H9 (cell line): ENCODE results near the gene JAGN1. TPM values are rescaled to one million over a fixed set of nuclear protein-coding genes. Genes with fewer than 3 reads are reported as not detected.

Source experiments
- DNase-seq: peaks from one replicate; pipeline ENCODE4 v3.0.0-alpha.2; 2017
- H2AFZ ChIP-seq: one replicate; pipeline ENCODE4 v1.6.1; 2013; ENCODE audit warnings: mild to moderate bottlenecking, low read length, control low read depth, moderate library complexity
- H2AK5ac ChIP-seq: 2 replicates; pipeline ENCODE4 v1.6.1; 2013; ENCODE audit warnings: low read length, control low read depth, mixed read lengths; ENCODE audit not compliant: insufficient read length
- H2BK120ac ChIP-seq: one replicate; pipeline ENCODE4 v1.6.1; 2013; ENCODE audit warnings: low read depth, mild to moderate bottlenecking, low read length, control low read depth, inconsistent platforms; ENCODE audit not compliant: poor library complexity, severe bottlenecking
- H2BK12ac ChIP-seq: 2 replicates; pipeline ENCODE4 v1.6.1; 2013; ENCODE audit warnings: low read length, control low read depth, mixed read lengths, low read depth; ENCODE audit not compliant: insufficient read length
- H2BK15ac ChIP-seq: 2 replicates; pipeline ENCODE4 v1.6.1; 2013; ENCODE audit warnings: low read depth, low read length, control low read depth
- H2BK20ac ChIP-seq: one replicate; pipeline ENCODE4 v1.6.1; 2013; ENCODE audit warnings: low read depth, mild to moderate bottlenecking, low read length, control low read depth, inconsistent platforms; ENCODE audit not compliant: poor library complexity, severe bottlenecking
- H2BK5ac ChIP-seq: 2 replicates; pipeline ENCODE4 v1.6.1; 2013; ENCODE audit warnings: low read length, control low read depth, mixed read lengths; ENCODE audit not compliant: insufficient read length
- H3K14ac ChIP-seq: 2 replicates; pipeline ENCODE4 v1.6.1; 2013; ENCODE audit warnings: low read length, control low read depth; ENCODE audit not compliant: insufficient read depth
- H3K18ac ChIP-seq: 2 replicates; pipeline ENCODE4 v1.6.1; 2013; ENCODE audit warnings: low read depth, mild to moderate bottlenecking, mixed read lengths, low read length, control low read depth; ENCODE audit not compliant: insufficient read length
- H3K23ac ChIP-seq: 2 replicates; pipeline ENCODE4 v1.6.1; 2013; ENCODE audit warnings: low read length, control low read depth, mixed read lengths, low read depth; ENCODE audit not compliant: insufficient read length
- H3K23me2 ChIP-seq: 2 replicates; pipeline ENCODE4 v1.6.1; 2013; ENCODE audit warnings: low read depth, mild to moderate bottlenecking, mixed read lengths, low read length, control low read depth; ENCODE audit not compliant: insufficient read length, poor library complexity, severe bottlenecking
- H3K27ac ChIP-seq: 2 replicates; pipeline ENCODE4 v1.5.1; 2013; ENCODE audit warnings: low read length, control low read depth, mixed read lengths, low read depth; ENCODE audit not compliant: insufficient read length
- H3K27me3 ChIP-seq: 2 replicates; pipeline ENCODE4 v1.6.1; 2013; ENCODE audit warnings: low read length, control low read depth, inconsistent platforms; ENCODE audit not compliant: insufficient read depth
- H3K4ac ChIP-seq: 2 replicates; pipeline ENCODE4 v1.6.1; 2013; ENCODE audit warnings: low read depth, mild to moderate bottlenecking, control low read depth, inconsistent platforms, low read length, moderate library complexity
- H3K4me1 ChIP-seq: 2 replicates; pipeline ENCODE4 v1.6.1; 2013; ENCODE audit warnings: low read length, control low read depth, inconsistent platforms; ENCODE audit not compliant: insufficient read depth
- H3K4me2 ChIP-seq: 2 replicates; pipeline ENCODE4 v1.6.1; 2013; ENCODE audit warnings: low read length, control low read depth, mixed read lengths; ENCODE audit not compliant: insufficient read length, insufficient read depth
- H3K56ac ChIP-seq: 2 replicates; pipeline ENCODE4 v1.6.1; 2013; ENCODE audit warnings: low read depth, mild to moderate bottlenecking, mixed read lengths, low read length, control low read depth; ENCODE audit not compliant: insufficient read length
- H3K79me1 ChIP-seq: 2 replicates; pipeline ENCODE4 v1.6.1; 2013; ENCODE audit warnings: low read depth, mild to moderate bottlenecking, moderate library complexity, low read length, control low read depth, inconsistent platforms; ENCODE audit not compliant: insufficient read depth, poor library complexity, severe bottlenecking
- H3K79me2 ChIP-seq: 2 replicates; pipeline ENCODE4 v1.6.1; 2013; ENCODE audit warnings: low read length, control low read depth, inconsistent platforms; ENCODE audit not compliant: insufficient read depth
- H3K9ac ChIP-seq: 2 replicates; pipeline ENCODE4 v1.6.1; 2013; ENCODE audit warnings: low read length, control low read depth, mixed read lengths; ENCODE audit not compliant: insufficient read length; ENCODE audit errors: extremely low read depth
- H3K9me3 ChIP-seq: one replicate; pipeline ENCODE4 v1.6.1; 2013; ENCODE audit warnings: low read depth, low read length, inconsistent platforms; ENCODE audit not compliant: control insufficient read depth
- H3T11ph ChIP-seq: one replicate; pipeline ENCODE4 v1.6.1; 2013; ENCODE audit warnings: mild to moderate bottlenecking, low read length, control low read depth, inconsistent platforms
- H4K20me1 ChIP-seq: one replicate; pipeline ENCODE4 v1.6.1; 2013; ENCODE audit not compliant: control insufficient read depth, insufficient read length, insufficient read depth
- H4K5ac ChIP-seq: 2 replicates; pipeline ENCODE4 v1.6.1; 2013; ENCODE audit warnings: low read depth, mild to moderate bottlenecking, mixed read lengths, low read length, control low read depth; ENCODE audit not compliant: insufficient read length
- H4K8ac ChIP-seq: replicated peaks from 2 replicates; pipeline ENCODE4 v1.6.1; 2013; ENCODE audit warnings: low read length, control low read depth, mixed read lengths, low read depth; ENCODE audit not compliant: insufficient read length
- H4K91ac ChIP-seq: 2 replicates; pipeline ENCODE4 v1.6.1; 2013; ENCODE audit warnings: low read depth, mild to moderate bottlenecking, moderate library complexity, mixed read lengths, low read length, control low read depth; ENCODE audit not compliant: insufficient read length
- H3K27ac Mint-ChIP-seq, 3 experiments: 2 replicates in 2 of 3; 3 replicates in 1 of 3; pipeline ENCODE4 v1.8.0; 2020 to 2021; ENCODE audit warnings: mixed read lengths in 3 of 3, mild to moderate bottlenecking in 1 of 3, moderate library complexity in 1 of 3
- H3K27me3 Mint-ChIP-seq: 2 replicates; pipeline ENCODE4 v1.8.0; 2021; ENCODE audit warnings: low read depth, mild to moderate bottlenecking, moderate library complexity, mixed read lengths
- H3K36me3 Mint-ChIP-seq, 3 experiments: 2 replicates in 2 of 3; 3 replicates in 1 of 3; pipeline ENCODE4 v1.8.0; 2020 to 2021; ENCODE audit warnings: low read depth in 3 of 3, mixed read lengths in 3 of 3; ENCODE audit not compliant: insufficient read depth in 1 of 3
- H3K4me1 Mint-ChIP-seq, 2 experiments: 2 replicates each; pipeline ENCODE4 v1.8.0; 2020; ENCODE audit warnings: mixed read lengths in 2 of 2
- H3K4me3 Mint-ChIP-seq, 2 experiments: 2 replicates in 1 of 2; 3 replicates in 1 of 2; pipeline ENCODE4 v1.8.0; 2020 to 2021; ENCODE audit warnings: mild to moderate bottlenecking in 2 of 2, mixed read lengths in 2 of 2, moderate library complexity in 1 of 2
- H3K9me3 Mint-ChIP-seq, 2 experiments: 2 replicates in 1 of 2; 3 replicates in 1 of 2; pipeline ENCODE4 v1.8.0; 2020; ENCODE audit warnings: mild to moderate bottlenecking in 2 of 2, mixed read lengths in 2 of 2, moderate library complexity in 1 of 2
- CTCF ChIP-seq: fragments of 200-600 bp; sonication (generic); conservative IDR thresholded peaks from 3 replicates; pipeline ENCODE4 v1.8.0; 2021; ENCODE audit warnings: antibody characterized with exemption, mild to moderate bottlenecking
- WGBS: extraction: QIAGEN DNeasy Blood & Tissue Kit; methylation state at CpG from one replicate; pipeline ENCODE4 v1.1.7; 2013; ENCODE audit warnings: missing lambda C conversion rate, low lambda C conversion rate, mixed read lengths; ENCODE audit not compliant: insufficient read length; ENCODE audit errors: extremely low coverage; 5-methylcytosine and 5-hydroxymethylcytosine counted together
- total RNA-seq: library from RNA; stranded (reverse); gene quantifications from 2 replicates; pipeline ENCODE4 v1.2.1, GENCODE V29; 2021

Gene JAGN1
- total RNA-seq, 1 experiment from 2014 or later: 33.5 TPM

- no CpG with 5 or more reads among the region's 10 CpGs for WGBS
These were observed 50.3 kb downstream of the JAGN1 start for GRCh38 chr3:9940746-9941145.

More at GRCh38 chr3:9940746-9941145, 50.3 kb downstream of the JAGN1 start:
- TF ChIP-seq CTCF: no peak
- Histone ChIP-seq H3K4ac (no peak overlapping the region), H2BK12ac (no peak overlapping the region), H4K91ac (no peak overlapping the region), H2BK5ac (no peak overlapping the region), H3K9me3 (no peaks in the 10 kb centered on the region), H3K27me3 (no peaks in the 10 kb centered on the region), H3K56ac (no peak overlapping the region), H3K23me2 (no peaks in the 10 kb centered on the region), H3K23ac (no peak overlapping the region), H4K5ac (no peak overlapping the region), H2BK15ac (no peak overlapping the region), H3K4me1 (no peaks in the 10 kb centered on the region), H3K14ac (no peak overlapping the region; the same call in 1 of the 2 replicates), H2AFZ (no peak overlapping the region), H3K79me2 (no peaks in the 10 kb centered on the region), H4K8ac (no peak overlapping the region), H2AK5ac (no peak overlapping the region), H3K9ac (no peak overlapping the region), H3K27ac (no peak overlapping the region), H2BK20ac (no peak overlapping the region), H3T11ph (no peak overlapping the region), H3K4me2 (no peak overlapping the region), H3K79me1 (no peaks in the 10 kb centered on the region), H4K20me1 (no peaks in the 10 kb centered on the region), H2BK120ac (no peak overlapping the region), H3K18ac (no peak overlapping the region)
- H3K9me3 Mint-ChIP-seq: peaks cover 0 to 2% of the 10 kb centered on the region in 2 experiments; a peak in 2 of 5 replicates
- peaks cover 4% of the 10 kb centered on the region for H3K27me3 Mint-ChIP-seq
- H3K27ac Mint-ChIP-seq: no peak overlapping the region
- DNase-seq: no peak
- H3K4me1 Mint-ChIP-seq: 0 out of 4 replicates have a peak, but pooled peaks cover 0 to 4% of the 10 kb centered on the region in 2 experiments
- H3K36me3 Mint-ChIP-seq: peaks cover 2 to 39% (median 21%) of the 10 kb centered on the region in 3 experiments; a peak in 6 of 7 replicates
- no peak overlapping the region for H3K4me3 Mint-ChIP-seq
